Osteocyte (in vitro differentiated cells): ENCODE measurements around the gene MUC5B. TPM values are rescaled to one million over a fixed set of nuclear protein-coding genes. Genes with fewer than 3 reads are reported as not detected.

Experiments used
- DNase-seq: peaks from one replicate; pipeline ENCODE4 v3.0.0; 2021; ENCODE audit warnings: mixed read lengths; ENCODE audit not compliant: unreplicated experiment; ENCODE audit errors: extremely low spot score
- H3K27ac Mint-ChIP-seq: one replicate; pipeline ENCODE4 v1.8.0; 2021; ENCODE audit warnings: mild to moderate bottlenecking, mixed read lengths; ENCODE audit not compliant: unreplicated experiment
- H3K27me3 Mint-ChIP-seq: one replicate; pipeline ENCODE4 v1.8.0; 2021; ENCODE audit warnings: mixed read lengths; ENCODE audit not compliant: unreplicated experiment
- H3K36me3 Mint-ChIP-seq: one replicate; pipeline ENCODE4 v1.8.0; 2021; ENCODE audit warnings: mixed read lengths; ENCODE audit not compliant: unreplicated experiment
- H3K4me1 Mint-ChIP-seq: one replicate; pipeline ENCODE4 v1.8.0; 2021; ENCODE audit warnings: mixed read lengths; ENCODE audit not compliant: unreplicated experiment
- H3K4me3 Mint-ChIP-seq: one replicate; pipeline ENCODE4 v1.8.0; 2021; ENCODE audit warnings: mild to moderate bottlenecking, moderate library complexity, mixed read lengths; ENCODE audit not compliant: unreplicated experiment
- H3K9me3 Mint-ChIP-seq: one replicate; pipeline ENCODE4 v1.8.0; 2021; ENCODE audit warnings: mixed read lengths; ENCODE audit not compliant: unreplicated experiment
- total RNA-seq: library from RNA; stranded (reverse); gene quantifications from 2 replicates; pipeline ENCODE4 v1.2.1, GENCODE V29; 2021
- TF ChIP-seq, protein P1 (sequence below): fragments of 200-600 bp; sonication (generic); IDR thresholded peaks from 2 replicates; pipeline ENCODE4 v1.5.0; 2021; ENCODE audit warnings: antibody characterized with exemption, mild to moderate bottlenecking, moderate library complexity

MUC5B gene
- total RNA-seq, 1 donor from 2014 or later: not detected

DNA sequence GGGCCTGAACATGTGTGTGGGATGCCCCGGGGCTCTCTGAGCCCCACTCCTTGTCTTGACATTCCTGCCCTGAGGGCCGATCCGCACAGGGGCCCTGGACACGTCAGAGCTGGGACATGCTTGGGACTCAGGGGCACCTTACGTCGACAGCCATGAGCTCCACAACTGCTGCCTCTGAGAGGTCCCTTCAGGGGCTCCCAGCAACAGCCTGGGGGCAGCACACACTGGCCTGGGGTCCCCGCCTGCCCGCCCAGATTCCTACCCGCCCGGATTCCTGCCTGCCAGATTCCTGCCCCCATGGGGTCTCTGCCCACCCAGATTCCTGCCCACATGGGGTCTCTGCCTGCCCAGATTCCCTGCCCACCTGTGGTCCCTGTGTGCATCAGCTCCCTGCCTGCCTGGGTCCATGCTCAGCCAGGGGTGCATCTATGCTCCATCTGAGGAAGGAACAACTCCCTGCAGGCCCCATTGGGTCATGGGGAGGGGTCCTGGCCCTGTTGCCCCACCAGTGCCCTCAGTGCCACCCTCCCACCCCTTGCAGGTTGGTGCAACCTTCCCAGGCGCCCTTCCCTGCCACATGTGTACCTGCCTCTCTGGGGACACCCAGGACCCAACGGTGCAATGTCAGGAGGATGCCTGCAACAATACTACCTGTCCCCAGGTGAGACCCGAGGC is 35.7 kb downstream of the MUC5B start:
- Mint-ChIP-seq H3K36me3 (no peaks in the 10 kb centered on the region), H3K27me3 (no peaks in the 10 kb centered on the region), H3K27ac (no peak overlapping the region), H3K4me1 (peaks cover 7% of the 10 kb centered on the region), H3K9me3 (peaks cover 3% of the 10 kb centered on the region), H3K4me3 (no peak overlapping the region)
- TF ChIP-seq, protein P1, sequence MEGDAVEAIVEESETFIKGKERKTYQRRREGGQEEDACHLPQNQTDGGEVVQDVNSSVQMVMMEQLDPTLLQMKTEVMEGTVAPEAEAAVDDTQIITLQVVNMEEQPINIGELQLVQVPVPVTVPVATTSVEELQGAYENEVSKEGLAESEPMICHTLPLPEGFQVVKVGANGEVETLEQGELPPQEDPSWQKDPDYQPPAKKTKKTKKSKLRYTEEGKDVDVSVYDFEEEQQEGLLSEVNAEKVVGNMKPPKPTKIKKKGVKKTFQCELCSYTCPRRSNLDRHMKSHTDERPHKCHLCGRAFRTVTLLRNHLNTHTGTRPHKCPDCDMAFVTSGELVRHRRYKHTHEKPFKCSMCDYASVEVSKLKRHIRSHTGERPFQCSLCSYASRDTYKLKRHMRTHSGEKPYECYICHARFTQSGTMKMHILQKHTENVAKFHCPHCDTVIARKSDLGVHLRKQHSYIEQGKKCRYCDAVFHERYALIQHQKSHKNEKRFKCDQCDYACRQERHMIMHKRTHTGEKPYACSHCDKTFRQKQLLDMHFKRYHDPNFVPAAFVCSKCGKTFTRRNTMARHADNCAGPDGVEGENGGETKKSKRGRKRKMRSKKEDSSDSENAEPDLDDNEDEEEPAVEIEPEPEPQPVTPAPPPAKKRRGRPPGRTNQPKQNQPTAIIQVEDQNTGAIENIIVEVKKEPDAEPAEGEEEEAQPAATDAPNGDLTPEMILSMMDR: no peak
- no peak for DNase-seq

DNA sequence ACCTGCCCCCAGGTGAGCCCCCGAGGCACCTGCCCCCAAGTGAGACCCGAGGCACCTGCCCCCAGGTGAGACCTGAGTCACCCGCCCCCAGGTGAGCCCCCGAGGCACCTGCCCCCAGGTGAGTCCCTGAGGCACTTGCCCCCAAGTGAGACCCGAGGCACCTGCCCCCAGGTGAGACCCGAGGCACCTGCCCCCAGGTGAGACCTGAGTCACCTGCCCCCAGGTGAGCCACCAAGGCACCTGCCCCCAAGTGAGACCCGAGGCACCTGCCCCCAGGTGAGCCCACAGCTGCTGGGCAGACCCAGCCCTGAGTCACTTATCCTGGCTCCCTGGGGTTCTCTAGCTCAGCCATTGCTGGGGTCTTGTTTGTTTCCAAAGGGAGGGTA is 36.2 kb downstream of the MUC5B start:
- Mint-ChIP-seq H3K4me3 (no peak overlapping the region), H3K4me1 (peaks cover 7% of the 10 kb centered on the region), H3K27ac (no peak overlapping the region)

DNA sequence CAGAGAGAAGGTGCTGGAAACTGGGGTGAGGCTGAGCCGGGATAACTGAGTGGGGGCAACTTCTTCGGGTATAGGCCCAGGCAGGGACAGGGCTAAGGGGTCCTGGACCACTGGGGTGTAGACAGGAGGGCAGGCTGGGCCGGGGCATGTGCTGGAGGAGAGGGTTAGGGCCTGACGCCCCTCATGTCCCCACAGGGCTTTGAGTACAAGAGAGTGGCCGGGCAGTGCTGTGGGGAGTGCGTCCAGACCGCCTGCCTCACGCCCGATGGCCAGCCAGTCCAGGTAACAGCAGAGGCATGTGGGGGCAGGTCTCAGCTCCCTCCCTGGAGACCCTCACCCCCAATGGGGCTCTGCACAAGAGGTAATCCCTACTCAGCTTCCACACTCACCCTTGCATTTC is 36.7 kb downstream of the MUC5B start:
- TF ChIP-seq, protein P1: no peak
- Mint-ChIP-seq H3K9me3 (no peaks in the 10 kb centered on the region), H3K4me1 (peaks cover 11% of the 10 kb centered on the region), H3K27ac (no peak overlapping the region), H3K36me3 (no peaks in the 10 kb centered on the region), H3K27me3 (no peaks in the 10 kb centered on the region), H3K4me3 (no peak overlapping the region)
- no peak for DNase-seq

More for the DNA sequence above, 36.2 kb downstream of the MUC5B start:
- H3K27me3 Mint-ChIP-seq: no peaks in the 10 kb centered on the region
- H3K36me3 Mint-ChIP-seq: no peaks in the 10 kb centered on the region
- TF ChIP-seq, protein P1: no peak
- no peak for DNase-seq
- H3K9me3 Mint-ChIP-seq: no peaks in the 10 kb centered on the region

DNA sequence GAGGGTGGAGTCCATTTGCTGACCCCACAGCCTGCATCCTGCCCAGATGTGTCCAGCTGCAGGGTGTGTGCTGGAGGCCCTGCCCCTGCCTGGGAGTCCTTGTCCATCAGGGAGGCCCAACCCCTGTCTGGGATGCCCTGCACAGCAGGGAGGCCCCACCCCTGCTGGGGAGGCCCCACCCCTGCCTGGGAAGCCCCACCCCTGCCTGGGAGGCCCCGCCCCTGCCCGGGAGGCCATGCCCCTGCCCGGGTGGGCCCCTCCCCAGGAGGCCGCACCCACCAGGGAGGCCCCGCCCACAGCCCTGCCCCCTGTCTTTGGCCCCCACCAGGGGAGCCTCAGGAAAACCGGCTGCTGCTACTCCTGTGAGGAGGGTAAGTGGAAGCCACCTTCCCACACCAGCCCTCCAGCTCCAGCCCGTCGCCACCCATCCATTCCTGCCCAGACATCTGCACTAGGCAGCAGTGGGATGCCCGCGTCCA is 37.2 kb downstream of the MUC5B start:
- no peak for DNase-seq
- no peak overlapping the region for H3K27ac Mint-ChIP-seq
- no peaks in the 10 kb centered on the region for H3K27me3 Mint-ChIP-seq

DNA sequence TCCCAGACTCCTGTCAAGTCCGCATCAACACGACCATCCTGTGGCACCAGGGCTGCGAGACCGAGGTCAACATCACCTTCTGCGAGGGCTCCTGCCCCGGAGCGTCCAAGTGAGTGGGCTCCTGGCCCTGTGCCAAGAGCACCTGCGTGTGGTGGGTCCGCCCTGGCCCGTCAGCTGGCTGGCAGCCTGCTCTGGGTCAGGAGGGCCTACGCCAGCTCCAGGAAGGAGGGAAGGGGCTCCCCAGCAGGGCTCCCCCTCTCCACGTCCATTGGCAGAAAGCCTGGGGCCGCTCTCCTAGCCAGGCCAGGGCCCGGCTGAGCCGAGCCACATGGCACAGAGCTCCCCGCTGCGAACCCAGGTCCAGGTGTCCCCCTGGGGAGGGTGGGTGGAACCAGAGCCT is 37.8 kb downstream of the MUC5B start:
- TF ChIP-seq, protein P1: no peak
- Mint-ChIP-seq H3K27me3 (no peaks in the 10 kb centered on the region), H3K4me3 (no peak overlapping the region), H3K36me3 (no peaks in the 10 kb centered on the region), H3K4me1 (peaks cover 12% of the 10 kb centered on the region), H3K9me3 (no peaks in the 10 kb centered on the region), H3K27ac (no peak overlapping the region)
- DNase-seq: no peak

More for the DNA sequence above, 37.2 kb downstream of the MUC5B start:
- TF ChIP-seq, protein P1: no peak
- Mint-ChIP-seq H3K9me3 (no peaks in the 10 kb centered on the region), H3K36me3 (no peaks in the 10 kb centered on the region), H3K4me1 (peaks cover 12% of the 10 kb centered on the region), H3K4me3 (no peak overlapping the region)
